Neural progenitor cell (in vitro differentiated cells): ENCODE results near the gene HHLA2. TPM values are rescaled to one million over a fixed set of nuclear protein-coding genes. Genes with fewer than 3 reads are reported as not detected.

Source experiments
- DNase-seq: peaks from one replicate; pipeline ENCODE4 v3.0.0-alpha.2; 2016; ENCODE audit warnings: low spot score
- H2AFZ ChIP-seq: fragments of 200-600 bp; sonication (generic); replicated peaks from 2 replicates; pipeline ENCODE4 v1.6.1; 2016; ENCODE audit warnings: antibody characterized with exemption
- H3F3A ChIP-seq: fragments of 200-600 bp; sonication (generic); 2 replicates; pipeline ENCODE4 v1.6.1; 2016; ENCODE audit warnings: antibody characterized with exemption, low read depth
- H3K27ac ChIP-seq: fragments of 200-600 bp; sonication (generic); 2 replicates; pipeline ENCODE4 v1.5.1; 2016; ENCODE audit warnings: mild to moderate bottlenecking
- H3K27me3 ChIP-seq: fragments of 200-600 bp; sonication (generic); 2 replicates; pipeline ENCODE4 v1.6.1; 2016; ENCODE audit warnings: mild to moderate bottlenecking, moderate library complexity
- H3K36me3 ChIP-seq: fragments of 200-600 bp; sonication (generic); 2 replicates; pipeline ENCODE4 v1.5.1; 2016
- H3K4me1 ChIP-seq: fragments of 200-600 bp; sonication (generic); 2 replicates; pipeline ENCODE4 v1.6.1; 2016; ENCODE audit warnings: mixed run types
- H3K4me2 ChIP-seq: fragments of 200-600 bp; sonication (generic); 2 replicates; pipeline ENCODE4 v1.6.1; 2016
- H3K4me3 ChIP-seq: fragments of 200-600 bp; sonication (generic); 2 replicates; pipeline ENCODE4 v1.5.1; 2016
- H3K79me2 ChIP-seq: fragments of 200-600 bp; sonication (generic); 2 replicates; pipeline ENCODE4 v1.6.1; 2016; ENCODE audit warnings: low read depth
- H3K9ac ChIP-seq: fragments of 200-600 bp; sonication (generic); 2 replicates; pipeline ENCODE4 v1.6.1; 2016
- H3K9me3 ChIP-seq: fragments of 200-600 bp; sonication (generic); 2 replicates; pipeline ENCODE4 v1.5.1; 2016; ENCODE audit warnings: low read depth
- H4K20me1 ChIP-seq: fragments of 200-600 bp; sonication (generic); 2 replicates; pipeline ENCODE4 v1.6.1; 2016; ENCODE audit warnings: low read depth
- H3K27ac Mint-ChIP-seq: 3 replicates; pipeline ENCODE4 v1.8.0; 2021; ENCODE audit warnings: mixed read lengths
- H3K27me3 Mint-ChIP-seq: 2 replicates; pipeline ENCODE4 v1.8.0; 2022; ENCODE audit warnings: low read depth, mild to moderate bottlenecking, inconsistent platforms, moderate library complexity, mixed read lengths; ENCODE audit not compliant: insufficient read depth
- H3K36me3 Mint-ChIP-seq: 3 replicates; pipeline ENCODE4 v1.8.0; 2021; ENCODE audit warnings: mixed read lengths
- H3K4me1 Mint-ChIP-seq: 3 replicates; pipeline ENCODE4 v1.8.0; 2021; ENCODE audit warnings: mixed read lengths
- H3K4me3 Mint-ChIP-seq: 3 replicates; pipeline ENCODE4 v1.8.0; 2021; ENCODE audit warnings: mild to moderate bottlenecking, moderate library complexity, mixed read lengths
- H3K9me3 Mint-ChIP-seq: 3 replicates; pipeline ENCODE4 v1.8.0; 2020; ENCODE audit warnings: mixed read lengths
- EZH2 ChIP-seq: fragments of 200-600 bp; sonication (generic); IDR thresholded peaks from 2 replicates; pipeline ENCODE4 v1.6.1; 2017; ENCODE audit warnings: antibody characterized with exemption, mild to moderate bottlenecking, moderate library complexity
- EZH2phosphoT487 ChIP-seq: fragments of 200-600 bp; sonication (generic); IDR thresholded peaks from 2 replicates; pipeline ENCODE4 v1.6.1; 2017; ENCODE audit warnings: antibody characterized with exemption
- total RNA-seq: library from RNA; depleted of rRNA; stranded (reverse); fragments of >200 nt; gene quantifications from 2 replicates; pipeline ENCODE4 v1.2.3, GENCODE V29; 2015; ENCODE audit warnings: low replicate concordance
- TF ChIP-seq, protein P1 (sequence below): fragments of 200-600 bp; sonication (generic); IDR thresholded peaks from 2 replicates; pipeline ENCODE4 v1.5.1; 2017; ENCODE audit warnings: antibody characterized with exemption, mild to moderate bottlenecking

Gene HHLA2
- total RNA-seq, 1 donor from 2014 or later = not detected

DNA sequence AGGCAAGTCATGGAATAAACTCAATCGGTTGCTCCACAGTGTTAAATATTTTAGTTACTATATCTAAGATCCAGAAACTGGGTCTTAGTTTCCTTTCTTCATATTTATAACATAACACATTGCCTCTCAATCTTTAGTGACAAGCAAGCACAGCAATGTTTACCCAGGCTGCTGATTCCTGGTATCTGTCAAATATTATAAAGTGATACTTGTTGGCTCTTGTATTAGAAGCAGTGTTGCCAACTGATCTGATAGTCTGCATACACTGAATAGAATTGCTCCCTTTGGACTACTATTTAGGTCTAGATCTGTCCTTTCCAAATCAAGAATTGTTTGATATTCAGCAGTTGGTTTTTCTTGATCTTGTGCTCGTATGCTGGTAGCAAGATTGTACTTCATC lies 7.2 kb upstream of the HHLA2 start:
- no peak overlapping the region for H3K4me2 ChIP-seq
- Mint-ChIP-seq H3K36me3 (no peaks in the 10 kb centered on the region), H3K27me3 (no peaks in the 10 kb centered on the region), H3K9me3 (peaks cover 2% of the 10 kb centered on the region), H3K4me1 (no peaks in the 10 kb centered on the region), H3K4me3 (no peak overlapping the region), H3K27ac (no peak overlapping the region)
- no peak overlapping the region for H3K9ac ChIP-seq
- no peak overlapping the region for H3K4me3 ChIP-seq
- no peaks in the 10 kb centered on the region for H3K4me1 ChIP-seq
- TF ChIP-seq EZH2 (no peak), EZH2phosphoT487 (no peak)
- TF ChIP-seq, protein P1, sequence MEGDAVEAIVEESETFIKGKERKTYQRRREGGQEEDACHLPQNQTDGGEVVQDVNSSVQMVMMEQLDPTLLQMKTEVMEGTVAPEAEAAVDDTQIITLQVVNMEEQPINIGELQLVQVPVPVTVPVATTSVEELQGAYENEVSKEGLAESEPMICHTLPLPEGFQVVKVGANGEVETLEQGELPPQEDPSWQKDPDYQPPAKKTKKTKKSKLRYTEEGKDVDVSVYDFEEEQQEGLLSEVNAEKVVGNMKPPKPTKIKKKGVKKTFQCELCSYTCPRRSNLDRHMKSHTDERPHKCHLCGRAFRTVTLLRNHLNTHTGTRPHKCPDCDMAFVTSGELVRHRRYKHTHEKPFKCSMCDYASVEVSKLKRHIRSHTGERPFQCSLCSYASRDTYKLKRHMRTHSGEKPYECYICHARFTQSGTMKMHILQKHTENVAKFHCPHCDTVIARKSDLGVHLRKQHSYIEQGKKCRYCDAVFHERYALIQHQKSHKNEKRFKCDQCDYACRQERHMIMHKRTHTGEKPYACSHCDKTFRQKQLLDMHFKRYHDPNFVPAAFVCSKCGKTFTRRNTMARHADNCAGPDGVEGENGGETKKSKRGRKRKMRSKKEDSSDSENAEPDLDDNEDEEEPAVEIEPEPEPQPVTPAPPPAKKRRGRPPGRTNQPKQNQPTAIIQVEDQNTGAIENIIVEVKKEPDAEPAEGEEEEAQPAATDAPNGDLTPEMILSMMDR = no peak
- no peaks in the 10 kb centered on the region for H3K27me3 ChIP-seq
- H3K27ac ChIP-seq = no peak overlapping the region
- no peaks in the 10 kb centered on the region for H3K36me3 ChIP-seq
- DNase-seq = no peak
- H3K9me3 ChIP-seq = no peaks in the 10 kb centered on the region
- H3K79me2 ChIP-seq = no peaks in the 10 kb centered on the region
- H3F3A ChIP-seq = no peaks in the 10 kb centered on the region
- peak overlapping the region; percentile 32 for H2AFZ ChIP-seq
- H4K20me1 ChIP-seq = no peaks in the 10 kb centered on the region

DNA sequence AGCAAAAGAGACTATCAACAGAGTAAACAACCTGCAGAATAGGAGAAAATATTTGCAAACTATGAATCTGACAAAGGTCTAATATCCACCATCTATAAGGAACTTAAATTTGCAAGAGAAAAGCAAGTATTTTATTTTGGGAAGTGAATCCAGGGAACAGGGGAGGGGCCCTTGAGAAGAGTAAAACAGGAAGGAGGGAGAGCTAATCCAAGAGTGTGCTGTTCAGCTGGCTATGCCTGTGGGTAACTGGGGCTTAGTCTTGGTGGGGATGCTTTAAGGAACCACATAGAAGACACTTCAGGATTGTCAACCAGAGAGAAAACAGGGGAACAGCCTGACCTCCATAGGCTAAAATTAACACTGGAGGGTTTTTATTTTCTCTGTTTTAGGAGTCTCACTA lies 3.9 kb upstream of the HHLA2 start:
- Histone ChIP-seq H4K20me1 (no peaks in the 10 kb centered on the region), H2AFZ (no peak overlapping the region), H3K27me3 (no peaks in the 10 kb centered on the region), H3K4me3 (no peak overlapping the region), H3K9me3 (no peaks in the 10 kb centered on the region), H3F3A (no peaks in the 10 kb centered on the region), H3K4me2 (no peak overlapping the region), H3K79me2 (no peaks in the 10 kb centered on the region), H3K27ac (no peak overlapping the region), H3K36me3 (no peaks in the 10 kb centered on the region), H3K9ac (no peak overlapping the region), H3K4me1 (no peaks in the 10 kb centered on the region)
- Mint-ChIP-seq H3K27me3 (no peaks in the 10 kb centered on the region), H3K9me3 (peaks cover 2% of the 10 kb centered on the region), H3K4me1 (no peaks in the 10 kb centered on the region), H3K27ac (no peak overlapping the region), H3K4me3 (no peak overlapping the region), H3K36me3 (no peaks in the 10 kb centered on the region)
- TF ChIP-seq EZH2 (no peak), EZH2phosphoT487 (no peak)
- TF ChIP-seq, protein P1 = no peak
- DNase-seq = no peak

DNA sequence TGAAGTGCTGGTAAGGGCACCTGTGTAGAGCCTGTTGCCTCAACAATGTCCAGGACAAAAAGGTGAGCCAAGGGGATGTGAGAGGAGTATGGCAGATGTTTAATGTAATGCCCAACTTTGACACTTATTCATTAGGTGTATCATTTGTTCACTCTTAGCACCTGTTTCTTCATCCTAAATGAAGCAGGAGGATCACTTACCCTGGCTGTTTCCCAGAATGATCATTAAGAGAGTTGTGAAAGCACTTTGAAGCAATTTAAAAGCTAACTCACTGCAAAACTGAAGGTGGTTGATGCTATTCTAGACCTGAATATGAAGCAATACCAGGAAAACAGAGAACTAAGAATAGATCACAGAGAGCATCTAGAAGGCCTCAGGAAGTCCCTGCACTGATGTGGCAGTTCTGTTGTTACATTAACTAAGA lies 3.4 kb upstream of the HHLA2 start:
- no peaks in the 10 kb centered on the region for H3K36me3 ChIP-seq
- H3K79me2 ChIP-seq = no peaks in the 10 kb centered on the region
- H3K27ac ChIP-seq = no peak overlapping the region
- Mint-ChIP-seq H3K36me3 (no peaks in the 10 kb centered on the region), H3K27me3 (no peaks in the 10 kb centered on the region), H3K4me1 (peaks cover 2% of the 10 kb centered on the region), H3K9me3 (peaks cover 2% of the 10 kb centered on the region), H3K4me3 (no peak overlapping the region), H3K27ac (no peak overlapping the region)
- H3K4me1 ChIP-seq = peaks cover 4% of the 10 kb centered on the region
- no peaks in the 10 kb centered on the region for H3F3A ChIP-seq
- TF ChIP-seq EZH2phosphoT487 (no peak), EZH2 (no peak)
- TF ChIP-seq, protein P1 = no peak
- no peaks in the 10 kb centered on the region for H3K27me3 ChIP-seq
- no peak for DNase-seq
- no peaks in the 10 kb centered on the region for H4K20me1 ChIP-seq
- no peak overlapping the region for H3K4me3 ChIP-seq
- H3K9ac ChIP-seq = no peak overlapping the region
- no peak overlapping the region for H2AFZ ChIP-seq
- no peaks in the 10 kb centered on the region for H3K9me3 ChIP-seq
- no peak overlapping the region for H3K4me2 ChIP-seq
